Gastrocnemius medialis (tissue), 4 donors: ENCODE data around the gene EXPH5. TPM values are rescaled to one million over a fixed set of nuclear protein-coding genes. Genes with fewer than 3 reads are reported as not detected.

ENCODE experiments used
- ATAC-seq, 2 donors: fragments of 150-250 bp; one replicate each; pipeline ENCODE4 v1.9.1; 2016
- DNase-seq, 2 donors: peaks; one replicate each; pipeline ENCODE4 v3.0.0-alpha.2; 2019
- H3K27ac ChIP-seq, 4 donors: fragments of 200-600 bp; sonication (generic); 1 replicate in 1 of 4; 2 replicates in 3 of 4; pipeline ENCODE4 v1.5.1; 2016 to 2018; ENCODE audit warnings: mild to moderate bottlenecking in 2 of 4, moderate library complexity in 1 of 4
- H3K27me3 ChIP-seq, 3 donors: fragments of 200-600 bp; sonication (generic) in 2 of 3; 1 replicate in 1 of 3; 2 replicates in 2 of 3; pipeline versions ENCODE4 v1.5.1 to v1.6.0; 2016 to 2019; ENCODE audit warnings: mild to moderate bottlenecking in 1 of 3, moderate library complexity in 1 of 3
- H3K36me3 ChIP-seq, 2 donors: fragments of 200-600 bp; sonication (generic) in 1 of 2; one replicate each; pipeline ENCODE4 v1.5.1; 2017 to 2018
- H3K4me1 ChIP-seq, 2 donors: fragments of 200-600 bp; sonication (generic) in 1 of 2; one replicate each; pipeline ENCODE4 v1.5.1; 2016 to 2017; ENCODE audit warnings: mild to moderate bottlenecking in 2 of 2
- H3K4me3 ChIP-seq, 4 donors: fragments of 200-600 bp; sonication (generic) in 3 of 4; 1 replicate in 1 of 4; 2 replicates in 3 of 4; pipeline ENCODE4 v1.5.1; 2016 to 2019; ENCODE audit warnings: mild to moderate bottlenecking in 2 of 4
- H3K9me3 ChIP-seq, 3 donors: fragments of 200-600 bp; sonication (generic) in 2 of 3; 1 replicate in 1 of 3; 2 replicates in 2 of 3; pipeline ENCODE4 v1.5.1; 2016 to 2019
- POLR2A ChIP-seq, 2 donors: fragments of 450-650 bp; IDR thresholded peaks; one replicate each; pipeline ENCODE4 v1.6.1; 2017; ENCODE audit warnings: antibody characterized with exemption in 2 of 2, mild to moderate bottlenecking in 2 of 2, moderate library complexity in 2 of 2
- in situ Hi-C, 4 donors: fragments of 200-750 bp; cut with MboI; loops; one replicate each; pipeline versions ENCODE4 v1.15.0 to v1.8.0; 2017; ENCODE audit warnings: low sequenced_read_pairs in 4 of 4
- intact Hi-C: fragments of 100-400 bp; cut with DNase I; formaldehyde crosslinking; loops from one replicate; pipeline ENCODE4 v1.15.1; 2023; ENCODE audit warnings: low total_unique reads
- total RNA-seq, 4 donors: library from RNA; depleted of rRNA; stranded (reverse); fragments of >200 nt; gene quantifications; one replicate each; pipeline versions ENCODE4 v1.1.0 to v1.2.3, GENCODE V29; 2016
- TF ChIP-seq, protein P1 (sequence below), 5 experiments: fragments of 450-650 bp in 3 of 5; fragments of 200-600 bp in 2 of 5; sonication (generic) in 2 of 5; IDR thresholded peaks in 4 of 5; conservative IDR thresholded peaks in 1 of 5; 1 replicate in 4 of 5; 2 replicates in 1 of 5; pipeline ENCODE4 v1.5.1; 2016 to 2019; ENCODE audit warnings: antibody characterized with exemption in 5 of 5, mild to moderate bottlenecking in 3 of 5, moderate library complexity in 3 of 5

The EXPH5 gene
- total RNA-seq, 4 donors from 2014 or later, result 0.07 to 0.22 (median 0.20) TPM; not detected in 1

DNA sequence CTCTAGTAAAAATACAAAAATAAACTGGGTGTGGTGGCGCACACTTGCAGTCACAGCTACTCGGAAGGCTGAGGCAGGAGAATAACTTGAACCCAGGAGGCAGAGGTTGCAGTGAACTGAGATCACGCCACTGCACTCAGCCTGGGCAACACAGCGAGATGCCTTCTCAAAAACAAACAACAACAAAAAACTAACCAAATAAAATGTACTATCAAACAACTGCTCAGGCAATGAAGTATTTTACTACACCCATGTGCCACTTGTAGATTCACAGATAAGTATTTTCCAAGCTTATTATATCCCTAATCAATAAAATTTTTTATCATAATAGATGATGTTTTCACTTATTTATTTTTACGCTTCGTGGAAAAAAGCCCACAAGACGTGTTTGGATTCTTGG is 127.2 kb downstream of the EXPH5 start:
- Histone ChIP-seq H3K36me3 (no peaks in the 10 kb centered on the region), H3K27ac (peak overlapping the region; percentile 92 to 98 (median 96)), H3K9me3 (no peaks in the 10 kb centered on the region), H3K4me3 (peak overlapping the region; percentile 66 to 88 (median 79)), H3K4me1 (peaks cover 3 to 8% of the 10 kb centered on the region in 2 donors), H3K27me3 (no peaks in the 10 kb centered on the region)
- DNase-seq (no peak), ATAC-seq (no peak)
- in situ Hi-C loops, result loop anchor here in 2 of 4 donors (5.0 to 25.0 kb wide), 2 partner anchors 196 to 244 kb away; partner anchors contain the start of genes ATM (in 1 of the 2), DDX10 (in 1 of the 2) and NPAT (in 1 of the 2)
- intact Hi-C loops, result loop anchor here (2.0 to 5.0 kb wide), 4 partner anchors 126 to 1009 kb away; partner anchors contain the start of genes ATM, CWF19L2, EXPH5 and NPAT
- TF ChIP-seq, protein P1, sequence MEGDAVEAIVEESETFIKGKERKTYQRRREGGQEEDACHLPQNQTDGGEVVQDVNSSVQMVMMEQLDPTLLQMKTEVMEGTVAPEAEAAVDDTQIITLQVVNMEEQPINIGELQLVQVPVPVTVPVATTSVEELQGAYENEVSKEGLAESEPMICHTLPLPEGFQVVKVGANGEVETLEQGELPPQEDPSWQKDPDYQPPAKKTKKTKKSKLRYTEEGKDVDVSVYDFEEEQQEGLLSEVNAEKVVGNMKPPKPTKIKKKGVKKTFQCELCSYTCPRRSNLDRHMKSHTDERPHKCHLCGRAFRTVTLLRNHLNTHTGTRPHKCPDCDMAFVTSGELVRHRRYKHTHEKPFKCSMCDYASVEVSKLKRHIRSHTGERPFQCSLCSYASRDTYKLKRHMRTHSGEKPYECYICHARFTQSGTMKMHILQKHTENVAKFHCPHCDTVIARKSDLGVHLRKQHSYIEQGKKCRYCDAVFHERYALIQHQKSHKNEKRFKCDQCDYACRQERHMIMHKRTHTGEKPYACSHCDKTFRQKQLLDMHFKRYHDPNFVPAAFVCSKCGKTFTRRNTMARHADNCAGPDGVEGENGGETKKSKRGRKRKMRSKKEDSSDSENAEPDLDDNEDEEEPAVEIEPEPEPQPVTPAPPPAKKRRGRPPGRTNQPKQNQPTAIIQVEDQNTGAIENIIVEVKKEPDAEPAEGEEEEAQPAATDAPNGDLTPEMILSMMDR (IDR thresholded peaks at IDR 0.05 in 4 of 5, conservative IDR thresholded peaks at IDR 0.05 in 1 of 5), result no peak
- no peak for TF ChIP-seq POLR2A (IDR thresholded peaks at IDR 0.05)

Other genes with a start within 250 kb of the EXPH5 start
- under 1 TPM in 1 of 4 donors, not detected in 3; 0.51 TPM for gene C11orf65, start 126.2 kb downstream of the EXPH5 start, total RNA-seq
- gene POGLUT3, start 95.4 kb downstream of the EXPH5 start, total RNA-seq, result 1 to 10 TPM; 2.5 to 4.9 (median 3.6) TPM
- 10 to 100 TPM in 2 of 4 donors, 1 to 10 TPM in 2; 5.0 to 15.0 (median 10.5) TPM for gene DDX10, start 71.3 kb upstream of the EXPH5 start, total RNA-seq